Peyer's patch (tissue), 4 donors: ENCODE results near the gene GRIK4. TPM values are rescaled to one million over a fixed set of nuclear protein-coding genes. Genes with fewer than 3 reads are reported as not detected.

Experiments used
- DNase-seq, 3 donors: peaks; one replicate each; pipeline ENCODE4 v3.0.0-alpha.2; 2017 to 2019
- H3K27ac ChIP-seq, 4 donors: fragments of 200-600 bp; sonication (generic); one replicate each; pipeline ENCODE4 v1.5.1; 2016 to 2019
- H3K27me3 ChIP-seq, 2 donors: fragments of 200-600 bp; sonication (generic); one replicate each; pipeline ENCODE4 v1.5.1; 2019
- H3K36me3 ChIP-seq, 3 donors: fragments of 200-600 bp; sonication (generic); one replicate each; pipeline ENCODE4 v1.5.1; 2016 to 2019
- H3K4me1 ChIP-seq, 4 donors: fragments of 200-600 bp; sonication (generic); one replicate each; pipeline ENCODE4 v1.5.1; 2016 to 2019
- H3K4me3 ChIP-seq, 4 donors: fragments of 200-600 bp; sonication (generic); 1 replicate in 3 of 4; 2 replicates in 1 of 4; pipeline ENCODE4 v1.5.1; 2016 to 2019; ENCODE audit warnings: mild to moderate bottlenecking in 1 of 4
- H3K9me3 ChIP-seq, 4 donors: fragments of 200-600 bp; sonication (generic); one replicate each; pipeline ENCODE4 v1.5.1; 2016 to 2019; ENCODE audit warnings: mild to moderate bottlenecking in 1 of 4
- POLR2A ChIP-seq, 2 donors: fragments of 450-650 bp; IDR thresholded peaks; one replicate each; pipeline ENCODE4 v1.5.1; 2017; ENCODE audit warnings: antibody characterized with exemption in 2 of 2, mild to moderate bottlenecking in 2 of 2, moderate library complexity in 2 of 2
- total RNA-seq, 4 donors: library from RNA; depleted of rRNA; stranded (reverse); fragments of >200 nt; gene quantifications; one replicate each; pipeline ENCODE4 v1.1.0, GENCODE V29; 2016
- TF ChIP-seq, protein P1 (sequence below), 6 experiments: fragments of 450-650 bp in 4 of 6; fragments of 200-600 bp in 2 of 6; sonication (generic) in 1 of 6; IDR thresholded peaks; one replicate each; pipeline ENCODE4 v1.5.1; 2017 to 2019; ENCODE audit warnings: antibody characterized with exemption in 6 of 6, mild to moderate bottlenecking in 3 of 6, moderate library complexity in 1 of 6

GRIK4 gene
- total RNA-seq, 4 donors from 2014 or later, result 0.40 to 2.5 TPM; not detected in 2

GRCh38 chr11:120563703-120564572, 52.4 kb downstream of the GRIK4 start:
- TF ChIP-seq, protein P1, sequence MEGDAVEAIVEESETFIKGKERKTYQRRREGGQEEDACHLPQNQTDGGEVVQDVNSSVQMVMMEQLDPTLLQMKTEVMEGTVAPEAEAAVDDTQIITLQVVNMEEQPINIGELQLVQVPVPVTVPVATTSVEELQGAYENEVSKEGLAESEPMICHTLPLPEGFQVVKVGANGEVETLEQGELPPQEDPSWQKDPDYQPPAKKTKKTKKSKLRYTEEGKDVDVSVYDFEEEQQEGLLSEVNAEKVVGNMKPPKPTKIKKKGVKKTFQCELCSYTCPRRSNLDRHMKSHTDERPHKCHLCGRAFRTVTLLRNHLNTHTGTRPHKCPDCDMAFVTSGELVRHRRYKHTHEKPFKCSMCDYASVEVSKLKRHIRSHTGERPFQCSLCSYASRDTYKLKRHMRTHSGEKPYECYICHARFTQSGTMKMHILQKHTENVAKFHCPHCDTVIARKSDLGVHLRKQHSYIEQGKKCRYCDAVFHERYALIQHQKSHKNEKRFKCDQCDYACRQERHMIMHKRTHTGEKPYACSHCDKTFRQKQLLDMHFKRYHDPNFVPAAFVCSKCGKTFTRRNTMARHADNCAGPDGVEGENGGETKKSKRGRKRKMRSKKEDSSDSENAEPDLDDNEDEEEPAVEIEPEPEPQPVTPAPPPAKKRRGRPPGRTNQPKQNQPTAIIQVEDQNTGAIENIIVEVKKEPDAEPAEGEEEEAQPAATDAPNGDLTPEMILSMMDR (IDR thresholded peaks at IDR 0.05), result no peak
- no peak for TF ChIP-seq POLR2A (IDR thresholded peaks at IDR 0.05)
- Histone ChIP-seq H3K36me3 (no peaks in the 10 kb centered on the region), H3K4me1 (peaks cover 0 to 12% (median 4%) of the 10 kb centered on the region in 4 donors), H3K9me3 (no peaks in the 10 kb centered on the region), H3K27me3 (peaks cover 0 to 14% of the 10 kb centered on the region in 2 donors), H3K4me3 (peak overlapping the region in 3 of 4 donors; percentile 30 to 39 (median 30)), H3K27ac (no peak overlapping the region)
- no peak for DNase-seq

- TF ChIP-seq POLR2A (IDR thresholded peaks at IDR 0.05), result no peak
- TF ChIP-seq, protein P1 (IDR thresholded peaks at IDR 0.05), result no peak
- H3K36me3 ChIP-seq, result no peaks in the 10 kb centered on the region
- H3K27me3 ChIP-seq, result peaks cover 0 to 14% of the 10 kb centered on the region in 2 donors
- peak overlapping the region; percentile 10 to 39 (median 30) for H3K4me3 ChIP-seq
- peaks cover 0 to 12% (median 4%) of the 10 kb centered on the region in 4 donors for H3K4me1 ChIP-seq
- no peaks in the 10 kb centered on the region for H3K9me3 ChIP-seq
- H3K27ac ChIP-seq, result no peak overlapping the region
- DNase-seq, result peak in 1 of 3 donors; percentile 16
These were observed 53.2 kb downstream of the GRIK4 start for GRCh38 chr11:120564573-120565311.

DNA sequence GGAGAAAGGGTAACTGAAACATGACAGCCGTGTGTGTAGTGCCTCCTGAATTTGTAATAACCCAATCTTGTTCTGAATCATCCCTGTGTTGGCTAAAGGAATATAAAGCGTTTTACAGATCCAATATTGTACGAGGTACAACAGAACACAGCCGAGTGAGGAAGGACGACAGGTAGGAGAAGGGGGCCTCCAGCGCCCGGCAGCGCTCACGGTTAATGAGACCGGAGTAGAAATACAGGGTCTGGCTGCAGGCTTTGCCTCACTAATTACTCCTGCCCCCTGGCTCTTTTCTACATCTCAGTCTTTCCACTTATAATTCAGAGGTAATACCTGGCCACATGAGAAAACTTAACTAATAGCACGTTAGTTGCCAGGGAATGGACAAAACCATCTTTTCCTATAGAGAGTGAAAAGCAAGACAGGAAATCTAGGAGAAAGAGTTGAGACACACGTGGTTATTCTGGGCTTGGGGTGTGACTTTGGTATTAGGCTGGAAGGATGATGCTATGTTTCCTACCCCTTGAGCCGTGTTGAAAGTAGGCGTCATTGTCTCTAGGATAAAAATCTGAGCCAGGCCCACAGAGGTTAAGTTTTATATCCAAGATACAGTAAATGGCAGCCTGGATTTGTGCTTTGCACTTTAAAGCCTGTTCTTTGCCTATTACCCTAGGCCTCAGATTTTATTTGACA, 54.1 kb downstream of the GRIK4 start:
- H3K27ac ChIP-seq, result no peak overlapping the region
- H3K4me3 ChIP-seq, result no peak overlapping the region
- TF ChIP-seq POLR2A (IDR thresholded peaks at IDR 0.05), result no peak
- H3K9me3 ChIP-seq, result no peaks in the 10 kb centered on the region
- peaks cover 0 to 12% (median 4%) of the 10 kb centered on the region in 4 donors for H3K4me1 ChIP-seq
- no peaks in the 10 kb centered on the region for H3K36me3 ChIP-seq
- H3K27me3 ChIP-seq, result peaks cover 0 to 14% of the 10 kb centered on the region in 2 donors
- no peak for DNase-seq

DNA sequence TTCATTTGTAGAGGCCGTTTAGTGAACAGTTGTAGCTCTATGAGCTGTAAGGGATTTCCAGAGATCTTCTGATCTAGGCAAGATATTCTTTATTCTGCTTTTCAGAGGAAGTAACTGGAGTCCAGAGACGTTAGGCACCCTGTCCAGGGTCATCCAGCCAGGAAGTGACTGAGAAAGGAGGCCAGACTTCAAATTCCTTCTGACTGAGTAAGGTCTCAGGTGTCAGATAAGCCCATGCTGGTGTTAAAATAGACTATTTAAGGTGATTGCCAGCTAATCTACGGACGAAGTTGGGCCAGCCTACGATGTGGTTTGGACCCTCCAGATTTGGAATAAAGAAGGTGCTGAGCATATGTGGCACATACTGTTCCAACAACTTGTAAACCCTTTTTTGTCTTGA, 54.6 kb downstream of the GRIK4 start:
- TF ChIP-seq, protein P1 (IDR thresholded peaks at IDR 0.05), result no peak
- no peak for TF ChIP-seq POLR2A (IDR thresholded peaks at IDR 0.05)
- no peak overlapping the region for H3K4me3 ChIP-seq
- H3K4me1 ChIP-seq, result peaks cover 0 to 12% (median 4%) of the 10 kb centered on the region in 4 donors
- H3K27me3 ChIP-seq, result peaks cover 0 to 14% of the 10 kb centered on the region in 2 donors
- no peak for DNase-seq
- no peak overlapping the region for H3K27ac ChIP-seq
- no peaks in the 10 kb centered on the region for H3K36me3 ChIP-seq
- no peaks in the 10 kb centered on the region for H3K9me3 ChIP-seq

DNA sequence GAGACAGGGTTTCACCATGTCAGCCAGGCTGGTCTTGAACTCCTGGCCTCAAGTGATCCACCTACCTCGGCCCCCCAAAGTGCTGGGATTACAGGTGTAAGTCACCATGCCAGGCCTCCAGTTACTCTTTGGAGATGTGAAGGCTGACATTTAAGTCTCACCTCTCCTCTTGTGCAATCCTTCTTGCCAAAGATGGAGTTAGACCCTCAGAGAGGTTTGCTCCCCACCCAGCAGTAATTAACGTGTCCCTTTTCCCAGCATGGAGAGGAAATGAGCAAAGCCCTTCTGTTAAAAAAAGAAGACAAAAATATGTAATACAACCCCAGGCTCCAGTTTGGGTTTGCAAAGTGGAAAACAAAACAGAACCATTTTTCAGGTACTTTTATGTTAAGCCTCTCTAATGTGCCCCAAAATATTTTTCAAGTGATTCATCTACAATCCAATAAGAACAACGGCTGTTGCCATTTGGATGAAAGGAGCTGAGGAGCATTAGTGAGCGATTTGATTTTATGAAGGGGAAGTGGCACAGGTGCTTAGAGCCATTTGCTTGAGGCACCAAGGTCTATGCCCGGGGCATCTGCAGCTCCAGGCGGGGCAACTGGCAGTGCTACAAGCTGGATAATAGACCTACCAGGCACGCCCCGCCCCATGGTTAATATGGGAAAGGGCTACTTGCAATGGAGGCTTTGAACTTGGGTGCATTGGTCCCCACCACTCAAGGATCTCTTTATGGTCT, 57.2 kb downstream of the GRIK4 start:
- H3K27me3 ChIP-seq, result peaks cover 0 to 12% of the 10 kb centered on the region in 2 donors
- TF ChIP-seq, protein P1 (IDR thresholded peaks at IDR 0.05), result no peak
- TF ChIP-seq POLR2A (IDR thresholded peaks at IDR 0.05), result no peak
- H3K4me3 ChIP-seq, result no peak overlapping the region
- no peak for DNase-seq
- H3K4me1 ChIP-seq, result peaks cover 0 to 12% (median 4%) of the 10 kb centered on the region in 4 donors
- no peak overlapping the region for H3K27ac ChIP-seq
- no peaks in the 10 kb centered on the region for H3K36me3 ChIP-seq
- H3K9me3 ChIP-seq, result no peaks in the 10 kb centered on the region
